ENCODE measurements around the gene XPNPEP1. TPM values are rescaled to one million over a fixed set of nuclear protein-coding genes. Genes with fewer than 3 reads are reported as not detected.

Gene XPNPEP1
- total RNA-seq, 1 experiment from 2014 or later = 71.3 TPM

DNA sequence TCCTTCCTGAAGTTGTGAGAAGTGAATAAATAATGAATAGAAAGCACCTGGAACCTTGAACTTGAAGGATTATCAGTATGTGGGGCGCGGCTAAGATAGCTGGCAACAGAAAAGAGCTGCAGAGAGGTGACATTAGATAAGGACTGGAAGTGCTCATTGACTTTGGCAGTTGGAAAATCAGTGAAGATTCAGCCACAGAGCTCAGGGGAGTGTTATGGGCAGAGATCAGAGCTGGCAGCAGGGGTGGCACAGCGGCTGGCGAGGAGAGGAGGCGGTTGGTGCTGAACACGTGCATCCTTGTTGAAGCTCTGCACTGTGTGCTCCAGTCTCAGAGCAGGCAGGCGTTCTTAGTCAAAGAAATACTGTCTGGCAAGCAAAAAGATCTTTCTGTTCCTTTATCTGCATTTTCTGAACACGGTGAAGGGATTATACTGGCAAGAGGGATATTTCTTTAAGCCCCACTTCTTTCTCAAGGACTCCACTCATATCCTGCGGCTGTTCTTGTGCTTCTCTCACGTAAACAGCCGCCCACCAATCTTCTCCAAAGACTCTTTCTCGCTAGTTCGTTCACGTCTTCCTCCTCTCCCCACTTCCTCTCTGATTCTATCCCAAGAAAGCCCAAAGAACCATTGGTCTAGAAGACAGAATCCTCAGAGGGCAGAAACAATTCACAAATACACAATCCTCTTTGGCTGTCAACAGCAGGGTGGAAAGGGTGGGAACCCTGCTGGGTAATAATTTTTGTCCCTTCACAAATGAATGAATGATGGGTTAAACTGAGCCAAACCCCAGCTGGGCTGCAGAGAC is 45.8 kb upstream of the XPNPEP1 start:
- Histone ChIP-seq H2BK20ac (ENCODE audit: low read depth, low read length, poor library complexity, severe bottlenecking) (no peak overlapping the region), H3T11ph (ENCODE audit: low read length) (no peak overlapping the region), H3K79me2 (ENCODE audit: insufficient read depth, low read length) (no peaks in the 10 kb centered on the region), H2BK12ac (ENCODE audit: insufficient read length, low read depth, low read length) (no peak overlapping the region), H3K9ac (ENCODE audit: extremely low read depth, insufficient read length, low read length) (no peak overlapping the region), H2BK120ac (ENCODE audit: low read depth, low read length, poor library complexity, severe bottlenecking) (no peak overlapping the region), H3K4me1 (ENCODE audit: insufficient read depth, low read length) (peaks cover 8% of the 10 kb centered on the region; the same call in 1 of the 2 replicates), H2AFZ (ENCODE audit: low read length) (no peak overlapping the region), H3K27me3 (ENCODE audit: insufficient read depth, low read length) (no peaks in the 10 kb centered on the region), H4K20me1 (ENCODE audit: control insufficient read depth, insufficient read depth, insufficient read length) (no peaks in the 10 kb centered on the region), H3K4ac (ENCODE audit: low read depth, low read length) (no peak overlapping the region), H3K27ac (ENCODE audit: insufficient read length, low read depth, low read length) (no peak overlapping the region), H3K4me2 (ENCODE audit: insufficient read depth, insufficient read length, low read length) (no peak overlapping the region), H2BK5ac (ENCODE audit: insufficient read length, low read length) (no peak overlapping the region), H3K9me3 (ENCODE audit: control insufficient read depth, low read depth, low read length) (no peaks in the 10 kb centered on the region), H4K91ac (ENCODE audit: insufficient read length, low read depth, low read length) (no peak overlapping the region), H2AK5ac (ENCODE audit: insufficient read length, low read length) (no peak overlapping the region), H3K18ac (ENCODE audit: insufficient read length, low read depth, low read length) (no peak overlapping the region), H4K8ac (replicated peaks; ENCODE audit: insufficient read length, low read depth, low read length) (no peak overlapping the region), H2BK15ac (ENCODE audit: low read depth, low read length) (no peak overlapping the region), H3K79me1 (ENCODE audit: insufficient read depth, low read depth, low read length, poor library complexity, severe bottlenecking) (no peaks in the 10 kb centered on the region), H3K56ac (ENCODE audit: insufficient read length, low read depth, low read length) (no peak overlapping the region), H4K5ac (ENCODE audit: insufficient read length, low read depth, low read length) (no peak overlapping the region), H3K23me2 (ENCODE audit: insufficient read length, low read depth, low read length, poor library complexity, severe bottlenecking) (peaks cover 3% of the 10 kb centered on the region), H3K14ac (ENCODE audit: insufficient read depth, low read length) (no peak overlapping the region), H3K23ac (ENCODE audit: insufficient read length, low read depth, low read length) (no peak overlapping the region)
- H3K4me1 Mint-ChIP-seq = peaks cover 16 to 22% of the 10 kb centered on the region in 2 experiments
- H3K4me3 Mint-ChIP-seq = no peak overlapping the region
- no CpG with 5 or more reads among the region's 14 CpGs for WGBS (ENCODE audit: extremely low coverage, insufficient read length, low lambda C conversion rate)
- H3K36me3 Mint-ChIP-seq (ENCODE audit: insufficient read depth in 1 of 3, low read depth in 3 of 3) = no peaks in the 10 kb centered on the region
- TF ChIP-seq, protein P1, sequence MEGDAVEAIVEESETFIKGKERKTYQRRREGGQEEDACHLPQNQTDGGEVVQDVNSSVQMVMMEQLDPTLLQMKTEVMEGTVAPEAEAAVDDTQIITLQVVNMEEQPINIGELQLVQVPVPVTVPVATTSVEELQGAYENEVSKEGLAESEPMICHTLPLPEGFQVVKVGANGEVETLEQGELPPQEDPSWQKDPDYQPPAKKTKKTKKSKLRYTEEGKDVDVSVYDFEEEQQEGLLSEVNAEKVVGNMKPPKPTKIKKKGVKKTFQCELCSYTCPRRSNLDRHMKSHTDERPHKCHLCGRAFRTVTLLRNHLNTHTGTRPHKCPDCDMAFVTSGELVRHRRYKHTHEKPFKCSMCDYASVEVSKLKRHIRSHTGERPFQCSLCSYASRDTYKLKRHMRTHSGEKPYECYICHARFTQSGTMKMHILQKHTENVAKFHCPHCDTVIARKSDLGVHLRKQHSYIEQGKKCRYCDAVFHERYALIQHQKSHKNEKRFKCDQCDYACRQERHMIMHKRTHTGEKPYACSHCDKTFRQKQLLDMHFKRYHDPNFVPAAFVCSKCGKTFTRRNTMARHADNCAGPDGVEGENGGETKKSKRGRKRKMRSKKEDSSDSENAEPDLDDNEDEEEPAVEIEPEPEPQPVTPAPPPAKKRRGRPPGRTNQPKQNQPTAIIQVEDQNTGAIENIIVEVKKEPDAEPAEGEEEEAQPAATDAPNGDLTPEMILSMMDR (conservative IDR thresholded peaks at IDR 0.05) = no peak
- no peaks in the 10 kb centered on the region; the same call in 1 of the 2 replicates for H3K27me3 Mint-ChIP-seq (ENCODE audit: low read depth)
- DNase-seq = no peak
- H3K27ac Mint-ChIP-seq = no peak overlapping the region; a peak in 1 of 7 replicates
- H3K9me3 Mint-ChIP-seq = no peaks in the 10 kb centered on the region

Data from H9 (cell line).